ENCODE results near the gene LY6G6F. TPM values are rescaled to one million over a fixed set of nuclear protein-coding genes. Genes with fewer than 3 reads are reported as not detected.
A peak's percentile ranks its signal among the peaks of the same experiment; 100 is the strongest.

LY6G6F gene
- total RNA-seq, 1 donor from 2014 or later: not detected

- Histone ChIP-seq H3K9ac (ENCODE audit: low read depth in 1 of 3, low read length in 3 of 3) (peak overlapping the region; percentile 81 to 86 (median 84)), H3K4me3 (ENCODE audit: low read length in 3 of 3) (peak overlapping the region; percentile 80 to 88 (median 81)), H3K9me3 (ENCODE audit: control insufficient read depth in 3 of 3, low read length in 3 of 3) (no peaks in the 10 kb centered on the region), H3K4me1 (ENCODE audit: control insufficient read depth in 3 of 3, insufficient read depth in 3 of 3, low read length in 3 of 3) (peaks cover 28 to 30% (median 29%) of the 10 kb centered on the region in 3 donors), H3K27me3 (ENCODE audit: control insufficient read depth in 3 of 3, insufficient read depth in 3 of 3, low read length in 3 of 3) (peaks cover 0 to 2% (median 0%) of the 10 kb centered on the region in 3 donors), H3K27ac (ENCODE audit: low read depth, low read length) (peak overlapping the region; percentile 95), H3K36me3 (ENCODE audit: control insufficient read depth in 3 of 3, insufficient read depth in 3 of 3, low read length in 3 of 3) (peaks cover 13 to 34% (median 24%) of the 10 kb centered on the region in 3 donors)
These were observed 23.4 kb downstream of the LY6G6F start for GRCh38 chr6:31729979-31730630.

DNA sequence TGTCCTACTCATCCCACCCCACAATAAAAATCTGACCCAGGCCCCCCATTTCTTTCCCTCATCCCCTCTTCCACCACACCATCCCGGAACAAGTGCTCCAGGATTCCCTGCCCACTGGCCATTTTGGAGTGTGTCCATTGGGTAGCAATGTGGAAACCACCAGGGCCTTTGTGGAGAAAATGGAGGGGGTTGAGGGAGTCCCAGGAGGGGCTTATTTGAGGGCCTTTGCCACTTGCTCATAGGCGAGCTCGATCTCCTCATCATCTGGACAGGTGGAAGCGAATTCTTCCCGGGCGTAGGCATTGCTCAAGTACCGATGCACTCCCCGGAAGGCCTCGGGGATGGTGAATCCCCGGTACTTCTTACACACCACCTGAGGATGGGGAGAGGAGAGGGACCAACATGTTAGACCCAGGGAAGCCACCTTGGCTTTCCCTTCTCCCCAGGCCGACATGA, 24.0 kb downstream of the LY6G6F start:
- peak overlapping the region in 1 of 3 donors; percentile 88 for H3K4me3 ChIP-seq (ENCODE audit: low read length in 3 of 3)
- peak overlapping the region; percentile 40 for H3K27ac ChIP-seq (ENCODE audit: low read depth, low read length)
- peaks cover 13 to 34% (median 24%) of the 10 kb centered on the region in 3 donors for H3K36me3 ChIP-seq (ENCODE audit: control insufficient read depth in 3 of 3, insufficient read depth in 3 of 3, low read length in 3 of 3)
- peaks cover 29 to 33% (median 30%) of the 10 kb centered on the region in 3 donors for H3K4me1 ChIP-seq (ENCODE audit: control insufficient read depth in 3 of 3, insufficient read depth in 3 of 3, low read length in 3 of 3)
- H3K27me3 ChIP-seq (ENCODE audit: control insufficient read depth in 3 of 3, insufficient read depth in 3 of 3, low read length in 3 of 3): peaks cover 0 to 7% (median 0%) of the 10 kb centered on the region in 3 donors
- no peaks in the 10 kb centered on the region for H3K9me3 ChIP-seq (ENCODE audit: control insufficient read depth in 3 of 3, low read length in 3 of 3)
- peak overlapping the region in 1 of 3 donors; percentile 86 for H3K9ac ChIP-seq (ENCODE audit: low read depth in 1 of 3, low read length in 3 of 3)

DNA sequence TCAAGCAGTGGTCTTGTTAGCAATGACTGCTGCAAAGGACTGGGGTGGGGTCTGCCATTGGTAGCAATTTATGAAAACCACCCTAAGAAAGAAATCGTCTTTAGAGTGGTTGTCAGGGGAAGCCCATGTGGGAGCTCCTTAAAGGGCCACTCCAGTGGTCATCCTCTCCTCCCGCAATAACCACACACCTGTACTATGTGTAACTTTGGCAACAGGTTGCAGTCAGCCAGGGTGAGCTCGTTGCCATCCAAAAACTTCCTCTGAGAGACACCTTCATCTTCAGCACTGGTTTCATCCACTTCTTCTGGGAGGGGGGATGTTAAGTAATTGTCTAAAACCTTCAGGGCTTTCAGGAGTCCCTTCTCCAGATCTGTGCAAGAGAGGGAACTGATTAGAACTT, 25.4 kb downstream of the LY6G6F start:
- Histone ChIP-seq H3K9me3 (ENCODE audit: control insufficient read depth in 3 of 3, low read length in 3 of 3) (no peaks in the 10 kb centered on the region), H3K27ac (ENCODE audit: low read depth, low read length) (no peak overlapping the region), H3K4me1 (ENCODE audit: control insufficient read depth in 3 of 3, insufficient read depth in 3 of 3, low read length in 3 of 3) (peaks cover 30 to 43% (median 35%) of the 10 kb centered on the region in 3 donors), H3K4me3 (ENCODE audit: low read length in 3 of 3) (no peak overlapping the region), H3K27me3 (ENCODE audit: control insufficient read depth in 3 of 3, insufficient read depth in 3 of 3, low read length in 3 of 3) (peaks cover 0 to 14% (median 0%) of the 10 kb centered on the region in 3 donors), H3K36me3 (ENCODE audit: control insufficient read depth in 3 of 3, insufficient read depth in 3 of 3, low read length in 3 of 3) (peaks cover 9 to 23% (median 16%) of the 10 kb centered on the region in 3 donors), H3K9ac (ENCODE audit: low read depth in 1 of 3, low read length in 3 of 3) (no peak overlapping the region)

DNA sequence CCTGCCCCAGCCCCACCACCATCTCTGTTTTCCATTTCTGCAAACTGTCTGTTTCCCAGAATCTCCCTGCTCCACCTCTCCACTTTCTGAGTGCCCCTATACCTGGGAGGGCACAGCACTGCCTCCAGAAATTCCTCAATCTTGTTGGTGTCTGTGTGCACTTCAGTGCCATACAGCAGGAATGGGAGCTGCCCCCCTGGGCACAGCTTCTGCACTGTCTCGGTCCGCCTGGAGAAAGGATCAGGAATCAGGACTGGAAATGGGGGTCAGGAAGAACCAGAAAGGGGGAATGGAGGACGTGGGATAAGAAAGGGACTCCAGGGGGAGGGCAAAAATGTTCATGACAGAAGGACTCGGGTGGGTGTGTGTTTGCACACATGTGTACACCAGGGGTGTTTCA, 27.1 kb downstream of the LY6G6F start:
- H3K36me3 ChIP-seq (ENCODE audit: control insufficient read depth in 3 of 3, insufficient read depth in 3 of 3, low read length in 3 of 3): peaks cover 4 to 19% (median 14%) of the 10 kb centered on the region in 3 donors
- H3K4me1 ChIP-seq (ENCODE audit: control insufficient read depth in 3 of 3, insufficient read depth in 3 of 3, low read length in 3 of 3): peaks cover 35 to 45% (median 38%) of the 10 kb centered on the region in 3 donors
- peak overlapping the region; percentile 81 for H3K27ac ChIP-seq (ENCODE audit: low read depth, low read length)
- H3K27me3 ChIP-seq (ENCODE audit: control insufficient read depth in 3 of 3, insufficient read depth in 3 of 3, low read length in 3 of 3): peaks cover 0 to 14% (median 0%) of the 10 kb centered on the region in 3 donors
- H3K9me3 ChIP-seq (ENCODE audit: control insufficient read depth in 3 of 3, low read length in 3 of 3): no peaks in the 10 kb centered on the region
- H3K4me3 ChIP-seq (ENCODE audit: low read length in 3 of 3): peak overlapping the region in 1 of 3 donors; percentile 65
- H3K9ac ChIP-seq (ENCODE audit: low read depth in 1 of 3, low read length in 3 of 3): no peak overlapping the region

DNA sequence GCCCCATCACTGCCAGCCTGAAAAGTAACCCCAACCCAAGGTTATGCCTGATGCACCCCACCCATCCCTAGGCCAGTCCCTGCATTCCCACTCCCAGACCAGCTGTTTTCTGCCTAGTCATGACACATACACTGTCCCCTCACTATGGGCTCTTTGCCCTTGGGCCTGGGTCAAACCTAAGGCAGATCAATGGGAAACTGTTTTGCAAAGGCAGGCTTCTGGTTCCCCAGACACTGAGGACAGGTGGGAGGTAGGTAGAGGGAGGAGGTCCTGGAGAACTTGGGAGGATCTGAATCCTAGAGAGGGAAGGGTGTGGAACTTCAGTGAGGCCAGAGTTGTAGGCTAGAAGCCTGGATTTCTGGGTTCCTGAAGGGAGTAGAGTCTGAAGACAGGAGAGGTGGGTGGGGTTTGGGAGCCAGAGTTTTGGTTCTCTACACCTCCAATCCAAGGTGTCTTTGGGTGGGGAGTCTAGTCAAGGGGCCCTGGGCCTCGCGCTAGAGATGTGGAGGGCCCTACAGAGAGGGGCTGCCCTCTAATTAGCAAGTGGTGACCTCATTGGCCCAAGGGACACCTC, 27.7 kb downstream of the LY6G6F start:
- H3K4me3 ChIP-seq (ENCODE audit: low read length in 3 of 3): peak overlapping the region; percentile 65 to 92 (median 79)
- H3K4me1 ChIP-seq (ENCODE audit: control insufficient read depth in 3 of 3, insufficient read depth in 3 of 3, low read length in 3 of 3): peaks cover 33 to 45% (median 36%) of the 10 kb centered on the region in 3 donors
- no peaks in the 10 kb centered on the region for H3K9me3 ChIP-seq (ENCODE audit: control insufficient read depth in 3 of 3, low read length in 3 of 3)
- peak overlapping the region; percentile 81 for H3K27ac ChIP-seq (ENCODE audit: low read depth, low read length)
- peak overlapping the region; percentile 73 to 87 (median 82) for H3K9ac ChIP-seq (ENCODE audit: low read depth in 1 of 3, low read length in 3 of 3)
- H3K27me3 ChIP-seq (ENCODE audit: control insufficient read depth in 3 of 3, insufficient read depth in 3 of 3, low read length in 3 of 3): peaks cover 0 to 14% (median 0%) of the 10 kb centered on the region in 3 donors
- peaks cover 4 to 19% (median 14%) of the 10 kb centered on the region in 3 donors for H3K36me3 ChIP-seq (ENCODE audit: control insufficient read depth in 3 of 3, insufficient read depth in 3 of 3, low read length in 3 of 3)

DNA sequence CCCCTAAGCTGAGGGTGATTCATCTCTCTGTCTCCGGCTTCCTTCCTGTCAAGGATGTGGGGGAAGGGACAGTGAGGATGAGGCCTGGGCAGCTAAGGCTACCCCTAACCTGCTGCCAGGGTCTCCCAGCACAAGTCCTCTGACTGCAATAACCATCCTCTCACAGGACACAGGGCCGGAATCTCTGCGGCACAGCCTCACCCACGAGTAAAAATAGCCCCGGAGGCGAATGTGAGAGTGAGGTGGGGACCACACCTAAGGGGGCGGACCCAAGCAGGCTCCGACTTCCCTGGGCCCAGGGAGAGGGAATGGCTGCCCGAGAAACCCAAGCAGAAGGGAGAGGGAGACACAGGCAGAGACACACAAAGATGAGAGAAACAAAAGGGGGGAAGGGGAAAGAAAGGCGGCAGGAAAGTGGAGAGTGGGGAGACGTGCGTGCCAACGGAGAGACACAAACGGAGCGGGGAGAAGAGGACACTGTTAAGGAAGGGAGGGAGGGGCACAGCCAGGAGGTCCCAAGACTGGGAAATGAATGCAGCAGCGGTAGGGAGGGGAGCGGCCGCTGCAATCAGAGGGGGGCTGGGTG, 28.2 kb downstream of the LY6G6F start:
- Histone ChIP-seq H3K4me3 (ENCODE audit: low read length in 3 of 3) (peak overlapping the region; percentile 65 to 92 (median 79)), H3K9me3 (ENCODE audit: control insufficient read depth in 3 of 3, low read length in 3 of 3) (no peaks in the 10 kb centered on the region), H3K4me1 (ENCODE audit: control insufficient read depth in 3 of 3, insufficient read depth in 3 of 3, low read length in 3 of 3) (peaks cover 29 to 48% (median 36%) of the 10 kb centered on the region in 3 donors), H3K27ac (ENCODE audit: low read depth, low read length) (peak overlapping the region; percentile 81), H3K9ac (ENCODE audit: low read depth in 1 of 3, low read length in 3 of 3) (peak overlapping the region; percentile 73 to 87 (median 82)), H3K27me3 (ENCODE audit: control insufficient read depth in 3 of 3, insufficient read depth in 3 of 3, low read length in 3 of 3) (peaks cover 0 to 14% (median 0%) of the 10 kb centered on the region in 3 donors), H3K36me3 (ENCODE audit: control insufficient read depth in 3 of 3, insufficient read depth in 3 of 3, low read length in 3 of 3) (peaks cover 4 to 19% (median 14%) of the 10 kb centered on the region in 3 donors)

GRCh38 chr6:31736021-31736767, 29.5 kb downstream of the LY6G6F start, which contains the start of gene CLIC1:
TSS of gene CLIC1 (minus strand) at chr6:31736530. CDS start at chr6:31736300, 230 bp downstream.
- Histone ChIP-seq H3K27ac (ENCODE audit: low read depth, low read length) (peak within 1 kb of the TSS; percentile 81), H3K4me3 (ENCODE audit: low read length in 3 of 3) (peak within 1 kb of the TSS; percentile 65 to 92 (median 79)), H3K36me3 (ENCODE audit: control insufficient read depth in 3 of 3, insufficient read depth in 3 of 3, low read length in 3 of 3) (peaks cover 4 to 16% (median 14%) of the 10 kb centered on the region in 3 donors), H3K9ac (ENCODE audit: low read depth in 1 of 3, low read length in 3 of 3) (peak within 1 kb of the TSS; percentile 73 to 87 (median 82)), H3K4me1 (ENCODE audit: control insufficient read depth in 3 of 3, insufficient read depth in 3 of 3, low read length in 3 of 3) (peaks cover 34 to 47% (median 41%) of the 10 kb centered on the region in 3 donors), H3K9me3 (ENCODE audit: control insufficient read depth in 3 of 3, low read length in 3 of 3) (no peaks in the 10 kb centered on the region), H3K27me3 (ENCODE audit: control insufficient read depth in 3 of 3, insufficient read depth in 3 of 3, low read length in 3 of 3) (peaks cover 0 to 14% (median 0%) of the 10 kb centered on the region in 3 donors)

DNA sequence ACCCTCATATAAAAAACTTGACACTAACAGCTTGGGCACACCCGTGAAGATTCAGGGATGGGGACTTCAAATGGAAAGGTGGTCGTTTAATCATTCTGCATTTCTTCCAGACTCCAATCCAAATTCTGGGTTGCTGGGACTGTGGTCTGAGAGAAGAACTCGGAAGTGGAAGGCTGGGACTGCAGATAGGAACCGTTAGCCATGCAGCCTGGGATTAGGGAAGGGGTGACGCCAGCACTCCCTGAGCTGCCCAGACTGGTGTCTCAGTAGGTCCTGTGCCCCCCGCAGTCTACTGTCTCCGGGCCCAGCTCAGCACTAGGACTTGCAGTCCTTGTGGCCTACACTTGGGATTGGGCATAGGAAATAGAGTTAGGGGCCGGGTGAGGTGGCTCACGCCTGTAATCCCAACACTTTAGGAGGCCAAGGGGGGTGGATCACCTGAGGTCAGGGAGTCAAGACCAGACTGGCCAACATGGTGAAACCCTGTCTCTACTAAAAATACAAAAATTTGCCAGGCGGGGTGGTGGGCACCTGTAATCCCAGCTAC, 30.2 kb downstream of the LY6G6F start:
- H3K27me3 ChIP-seq (ENCODE audit: control insufficient read depth in 3 of 3, insufficient read depth in 3 of 3, low read length in 3 of 3): peaks cover 0 to 14% (median 0%) of the 10 kb centered on the region in 3 donors
- no peaks in the 10 kb centered on the region for H3K9me3 ChIP-seq (ENCODE audit: control insufficient read depth in 3 of 3, low read length in 3 of 3)
- H3K4me1 ChIP-seq (ENCODE audit: control insufficient read depth in 3 of 3, insufficient read depth in 3 of 3, low read length in 3 of 3): peaks cover 34 to 47% (median 41%) of the 10 kb centered on the region in 3 donors
- peak overlapping the region; percentile 65 to 92 (median 79) for H3K4me3 ChIP-seq (ENCODE audit: low read length in 3 of 3)
- H3K27ac ChIP-seq (ENCODE audit: low read depth, low read length): peak overlapping the region; percentile 81
- H3K9ac ChIP-seq (ENCODE audit: low read depth in 1 of 3, low read length in 3 of 3): peak overlapping the region; percentile 55 to 87 (median 73)
- H3K36me3 ChIP-seq (ENCODE audit: control insufficient read depth in 3 of 3, insufficient read depth in 3 of 3, low read length in 3 of 3): peaks cover 4 to 16% (median 14%) of the 10 kb centered on the region in 3 donors

Data from skeletal muscle tissue (tissue), 4 donors.